C4-2B (cell line): Measurements from ENCODE around the gene HOXA10.

Source experiments
- H3K27ac ChIP-seq: fragments of 450-650 bp; 2 replicates; pipeline ENCODE4 v1.5.1; 2017
- ZFX ChIP-seq: fragments of 450-650 bp; IDR thresholded peaks from 2 replicates; pipeline ENCODE4 v1.6.1; 2017
- TF ChIP-seq, protein P1 (sequence below): fragments of 450-650 bp; conservative IDR thresholded peaks from 2 replicates; pipeline ENCODE4 v1.5.1; 2017; ENCODE audit warnings: mild to moderate bottlenecking

Gene HOXA10

GRCh38 chr7:27132978-27133377, 41.1 kb downstream of the HOXA10 start:
- H3K27ac ChIP-seq, result no peak overlapping the region
- TF ChIP-seq ZFX, result no peak
- TF ChIP-seq, protein P1, sequence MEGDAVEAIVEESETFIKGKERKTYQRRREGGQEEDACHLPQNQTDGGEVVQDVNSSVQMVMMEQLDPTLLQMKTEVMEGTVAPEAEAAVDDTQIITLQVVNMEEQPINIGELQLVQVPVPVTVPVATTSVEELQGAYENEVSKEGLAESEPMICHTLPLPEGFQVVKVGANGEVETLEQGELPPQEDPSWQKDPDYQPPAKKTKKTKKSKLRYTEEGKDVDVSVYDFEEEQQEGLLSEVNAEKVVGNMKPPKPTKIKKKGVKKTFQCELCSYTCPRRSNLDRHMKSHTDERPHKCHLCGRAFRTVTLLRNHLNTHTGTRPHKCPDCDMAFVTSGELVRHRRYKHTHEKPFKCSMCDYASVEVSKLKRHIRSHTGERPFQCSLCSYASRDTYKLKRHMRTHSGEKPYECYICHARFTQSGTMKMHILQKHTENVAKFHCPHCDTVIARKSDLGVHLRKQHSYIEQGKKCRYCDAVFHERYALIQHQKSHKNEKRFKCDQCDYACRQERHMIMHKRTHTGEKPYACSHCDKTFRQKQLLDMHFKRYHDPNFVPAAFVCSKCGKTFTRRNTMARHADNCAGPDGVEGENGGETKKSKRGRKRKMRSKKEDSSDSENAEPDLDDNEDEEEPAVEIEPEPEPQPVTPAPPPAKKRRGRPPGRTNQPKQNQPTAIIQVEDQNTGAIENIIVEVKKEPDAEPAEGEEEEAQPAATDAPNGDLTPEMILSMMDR, result no peak

GRCh38 chr7:27132214-27132613, 41.9 kb downstream of the HOXA10 start:
- TF ChIP-seq, protein P1, result no peak
- TF ChIP-seq ZFX, result no peak
- no peak overlapping the region for H3K27ac ChIP-seq

GRCh38 chr7:27131390-27131819, 42.7 kb downstream of the HOXA10 start:
- TF ChIP-seq ZFX, result no peak
- TF ChIP-seq, protein P1, result no peak
- peak overlapping the region; percentile 75 for H3K27ac ChIP-seq

DNA sequence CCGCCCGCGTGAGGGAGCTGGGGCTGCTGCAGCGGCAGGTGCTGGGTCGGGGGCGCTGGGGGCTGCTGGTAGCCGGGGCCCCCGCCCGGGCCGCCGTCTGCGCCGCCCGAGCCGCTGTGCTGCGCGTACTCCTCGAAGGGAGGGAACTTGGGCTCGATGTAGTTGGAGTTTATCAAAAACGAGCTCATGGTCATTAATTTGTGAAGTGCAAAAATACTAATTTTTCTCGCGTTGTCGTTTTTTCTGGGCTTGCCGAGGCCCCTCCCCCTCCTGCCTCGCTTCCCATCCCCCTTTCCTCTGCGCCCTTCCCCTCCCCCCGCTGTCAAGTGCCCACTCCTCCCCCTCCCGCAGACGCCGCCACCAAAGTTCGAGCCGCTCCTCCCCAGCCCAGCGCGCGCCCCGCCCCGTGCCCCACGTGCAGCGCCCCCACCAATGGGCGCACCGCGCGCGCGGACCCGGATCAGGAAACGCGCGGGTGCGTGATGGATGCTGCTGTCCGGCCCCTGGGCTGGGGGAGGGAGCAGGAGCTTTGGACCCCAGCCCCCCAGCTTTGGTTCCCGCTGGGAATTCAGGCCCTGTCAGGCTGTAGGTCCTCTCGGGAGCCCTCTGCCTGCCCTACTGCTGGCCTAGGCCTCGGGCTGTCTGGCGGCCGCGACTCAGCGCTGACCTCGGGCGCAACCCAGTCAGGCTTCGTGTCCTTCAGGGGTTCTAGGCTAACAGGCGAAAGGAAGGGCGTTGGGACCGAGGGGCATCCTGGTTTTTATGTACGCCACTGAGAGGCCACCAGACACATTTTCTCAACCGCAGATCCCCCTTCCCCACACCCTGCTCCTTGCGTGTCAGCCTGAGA, 43.4 kb downstream of the HOXA10 start, which contains the start of gene HOXA4:
Gene HOXA4 (minus strand): TSS at position 218 of the 850 bp plus-strand sequence. CDS start 24 bp downstream, at position 194.
- TF ChIP-seq ZFX, result peak; percentile 27; the same call in 1 of the 2 replicates
- TF ChIP-seq, protein P1, result no peak
- H3K27ac ChIP-seq, result peak within 1 kb of the TSS; percentile 75

DNA sequence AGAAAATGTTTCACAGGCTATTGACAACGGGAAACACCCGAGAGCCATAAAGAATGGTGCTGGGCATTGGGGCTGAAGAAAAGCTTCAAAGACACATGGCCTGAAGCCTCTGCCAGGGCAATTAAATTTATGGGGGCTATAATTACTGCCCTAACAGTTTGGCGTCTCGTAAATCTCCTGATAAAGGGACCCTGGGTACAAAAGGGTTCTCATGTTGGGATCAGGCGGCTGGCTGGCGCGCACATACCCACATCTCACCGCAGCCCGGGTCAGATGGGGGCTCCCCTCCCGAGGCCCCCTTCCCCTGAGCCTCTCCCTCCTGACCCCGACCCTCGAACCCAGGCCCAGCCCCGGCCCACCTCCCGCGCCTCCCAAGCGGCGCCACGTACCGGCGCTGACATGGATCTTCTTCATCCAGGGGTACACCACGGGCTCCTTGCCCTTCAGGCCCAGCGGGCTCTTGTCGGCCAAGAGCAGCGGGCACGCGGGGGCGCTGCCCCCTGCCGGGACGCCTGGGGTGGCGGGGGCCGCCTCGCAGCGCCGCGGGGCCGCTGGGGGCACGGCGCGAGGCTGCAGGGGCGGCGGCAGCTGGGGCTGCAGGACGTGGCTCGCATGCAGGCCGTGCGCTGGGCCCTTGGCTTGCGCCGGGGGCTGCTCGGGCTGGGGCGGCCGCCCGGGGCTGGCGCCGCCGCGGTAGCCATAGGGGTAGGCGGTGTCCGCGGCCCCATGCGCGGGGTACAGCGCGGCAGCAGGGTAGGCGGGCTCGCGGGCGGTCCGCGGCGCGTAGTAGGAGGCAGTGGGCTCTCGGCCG, 44.2 kb downstream of the HOXA10 start:
- TF ChIP-seq, protein P1, result peak; percentile 45
- peak; percentile 58 for TF ChIP-seq ZFX
- peak overlapping the region; percentile 75 for H3K27ac ChIP-seq

DNA sequence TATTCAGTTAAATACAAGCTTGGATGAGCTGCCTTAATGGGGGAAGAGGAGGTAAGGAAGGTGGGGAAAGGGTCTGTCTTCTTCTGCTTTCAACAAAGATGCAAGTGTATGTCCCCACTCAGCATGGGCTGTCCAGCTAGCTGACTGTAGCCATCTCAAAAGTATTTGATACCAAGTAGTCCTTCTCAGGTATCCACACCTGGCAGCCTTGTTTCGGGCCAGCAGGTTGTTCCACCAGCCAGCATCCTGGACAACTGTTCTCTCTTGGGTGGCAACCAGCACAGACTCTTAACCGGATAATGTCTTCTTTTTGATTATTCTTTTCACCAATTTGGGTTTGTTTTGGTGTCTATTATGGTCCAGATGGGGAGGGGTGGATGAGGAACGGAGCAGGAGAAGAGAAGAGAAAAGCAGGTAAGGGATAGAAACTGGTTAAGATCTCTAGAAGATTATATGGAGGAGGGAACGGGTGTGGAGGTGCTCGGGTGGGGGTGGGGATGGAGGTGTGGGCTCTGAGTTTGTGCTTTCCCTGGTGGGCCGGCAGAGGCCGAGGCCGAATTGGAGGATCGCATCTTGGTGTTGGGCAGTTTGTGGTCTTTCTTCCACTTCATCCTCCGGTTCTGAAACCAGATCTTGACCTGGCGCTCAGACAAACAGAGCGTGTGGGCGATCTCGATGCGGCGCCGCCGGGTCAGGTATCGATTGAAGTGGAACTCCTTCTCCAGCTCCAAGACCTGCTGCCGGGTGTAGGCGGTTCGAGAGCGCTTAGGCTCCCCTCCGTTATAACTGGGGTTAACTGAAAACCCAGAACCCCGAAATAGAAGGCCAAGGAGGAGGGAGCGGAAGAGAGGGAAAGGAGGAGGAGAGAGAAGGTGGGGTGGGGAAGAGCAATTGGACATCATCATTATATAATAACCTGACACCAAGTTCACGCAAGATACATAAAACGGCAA, 45.1 kb downstream of the HOXA10 start:
- H3K27ac ChIP-seq, result no peak overlapping the region
- TF ChIP-seq, protein P1, result no peak
- no peak for TF ChIP-seq ZFX
